Activated CD4-positive, alpha-beta memory T cell treated with anti-CD3 and anti-CD28 coated beads, Interleukin-2, amount 10 ng/mL, durations not matched to agents 7 days and 5 days (primary cell): ENCODE measurements around the gene SLC9A4. TPM values are rescaled to one million over a fixed set of nuclear protein-coding genes. Genes with fewer than 3 reads are reported as not detected.

Experiments
- total RNA-seq, 2 experiments: library from RNA; stranded (reverse); gene quantifications; one replicate each; pipeline ENCODE4 v1.2.3, GENCODE V29; 2021

Gene SLC9A4
- total RNA-seq, 2 experiments from 2014 or later: 0.10 to 0.15 TPM

Other genes starting within 250 kb of the SLC9A4 start
- under 1 TPM; 0.58 to 0.71 TPM for gene IL1RL1, start 161.7 kb upstream of the SLC9A4 start, total RNA-seq
- 10 to 100 TPM; 22.8 to 24.0 TPM for gene IL18R1, start 117.4 kb upstream of the SLC9A4 start, total RNA-seq
- gene IL18RAP, start 50.1 kb upstream of the SLC9A4 start, total RNA-seq: 1 to 10 TPM; 7.2 to 9.6 TPM
- gene SLC9A2, start 146.3 kb downstream of the SLC9A4 start, total RNA-seq: not detected